Activated naive CD8-positive, alpha-beta T cell treated with anti-CD3 and anti-CD28 coated beads, Interleukin-2, amount 50 U/mL, for 16 hours (primary cell): ENCODE results near the gene LSAMP.

ENCODE experiments used
- DNase-seq: peaks from one replicate; pipeline ENCODE4 v3.0.0-alpha.2; 2020; ENCODE audit warnings: low read depth, low spot score

The LSAMP gene

DNA sequence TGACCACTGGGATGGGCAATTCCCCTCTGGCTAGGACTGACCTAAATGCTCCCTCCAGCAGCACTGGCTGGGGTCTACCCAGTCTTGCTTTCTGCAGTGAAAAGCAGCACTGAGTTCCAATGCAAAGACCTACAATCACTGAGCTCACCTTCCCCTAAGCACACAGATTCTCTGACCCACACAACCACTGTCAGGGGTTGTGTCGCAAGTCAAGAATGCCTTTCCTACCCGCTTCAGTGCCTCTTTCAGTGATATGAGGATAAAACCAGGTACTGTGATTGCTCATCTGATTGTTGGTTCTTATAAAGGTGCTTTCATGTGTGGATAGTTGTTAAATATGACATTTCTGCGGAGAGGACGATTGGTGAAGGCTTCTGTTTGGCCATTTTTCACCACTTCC lies 476.4 kb downstream of the LSAMP start:
- DNase-seq, result no peak

DNA sequence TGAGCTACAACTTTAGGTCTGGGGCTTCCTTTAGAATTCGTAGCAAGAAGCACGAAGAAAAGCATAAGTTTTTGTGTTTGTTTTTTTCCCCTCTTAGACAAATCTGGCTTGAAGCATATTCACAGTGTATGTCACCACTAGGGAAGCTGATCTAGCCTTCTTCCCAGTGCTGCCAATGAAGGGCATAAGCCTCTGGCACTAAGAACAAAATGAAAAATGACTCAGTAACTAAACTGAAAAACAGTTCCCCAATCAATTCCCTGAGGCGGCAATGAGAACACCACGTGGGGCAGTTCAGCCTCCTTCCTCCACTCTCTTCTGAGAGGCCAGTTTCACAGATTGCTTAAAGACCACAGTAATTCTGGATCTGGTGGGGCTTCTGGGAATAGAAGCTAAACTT lies 483.9 kb downstream of the LSAMP start:
- no peak for DNase-seq

DNA sequence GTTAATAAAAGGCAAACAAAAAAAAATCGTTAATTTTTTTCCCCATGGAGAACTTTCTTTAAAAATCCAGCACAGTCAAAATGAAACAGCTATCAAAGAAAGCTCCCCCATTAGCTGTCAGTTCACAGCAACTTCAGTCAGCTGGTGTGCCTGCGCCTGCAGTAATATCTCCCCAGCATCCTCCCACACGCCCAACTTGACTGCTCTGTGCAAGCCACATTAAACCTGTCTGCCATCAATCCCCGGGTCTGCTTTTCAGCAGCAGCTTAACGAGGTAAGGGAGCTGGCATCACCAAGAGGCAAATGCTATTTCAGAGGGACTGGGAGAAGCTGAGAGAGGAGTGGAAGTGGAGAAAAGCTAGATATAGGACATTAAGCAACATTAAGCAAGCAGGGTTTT lies 484.5 kb downstream of the LSAMP start:
- DNase-seq, result no peak

DNA sequence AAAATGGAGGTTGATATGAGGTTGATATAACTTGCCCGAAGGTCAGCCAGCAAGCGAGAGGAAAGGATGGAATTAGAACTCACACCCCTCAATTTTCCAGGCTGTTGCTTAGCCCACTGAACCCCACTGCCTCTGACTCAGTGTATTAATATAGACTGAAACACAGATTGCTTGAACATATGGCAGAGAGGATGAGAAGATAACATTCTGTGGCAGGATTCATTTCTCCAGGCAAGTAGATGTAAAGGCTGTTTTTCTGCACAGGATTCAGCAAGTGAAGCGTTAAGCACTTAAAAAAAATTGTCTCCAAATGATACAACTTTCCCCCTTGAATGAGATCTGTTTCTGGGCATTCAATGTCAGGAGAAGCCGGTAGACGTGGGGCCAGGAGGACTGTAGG lies 486.8 kb downstream of the LSAMP start:
- DNase-seq, result no peak

DNA sequence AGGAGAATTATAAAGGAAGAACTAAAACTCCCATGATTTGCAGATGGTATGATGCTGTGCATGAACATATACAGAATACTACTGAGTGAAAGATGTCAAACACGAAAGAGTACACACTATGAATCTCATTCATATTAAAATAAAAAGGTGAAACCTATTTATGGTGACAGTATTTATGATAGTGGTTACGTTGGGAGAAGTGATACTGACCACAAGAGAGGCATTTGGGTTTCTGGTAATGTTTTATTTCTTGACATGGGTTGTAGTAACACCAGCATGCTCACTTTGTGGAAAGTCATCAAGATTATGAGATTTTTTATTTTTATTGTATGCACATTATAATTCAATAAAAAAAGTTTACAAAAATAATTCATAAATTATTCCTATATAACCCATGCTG lies 498.0 kb downstream of the LSAMP start:
- DNase-seq, result no peak

DNA sequence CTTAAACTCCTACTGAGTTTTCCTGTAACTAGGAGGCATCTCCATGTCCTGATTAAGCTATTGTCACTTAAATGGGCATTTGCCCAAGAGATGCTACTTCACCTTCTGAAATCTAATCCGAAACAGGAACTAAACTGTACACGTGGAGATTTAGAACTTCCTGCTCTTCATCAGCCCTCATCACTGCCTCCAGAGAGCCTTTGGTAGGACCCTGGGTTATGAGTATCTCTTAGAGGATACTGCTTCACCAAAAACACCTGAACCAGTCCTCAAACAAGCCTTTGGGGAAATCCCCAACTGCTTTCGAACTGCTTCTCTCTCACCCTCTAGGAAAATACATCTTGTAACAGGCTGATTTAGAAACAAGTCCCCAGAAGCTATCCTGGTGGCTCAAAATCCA lies 501.7 kb downstream of the LSAMP start:
- DNase-seq, result no peak

DNA sequence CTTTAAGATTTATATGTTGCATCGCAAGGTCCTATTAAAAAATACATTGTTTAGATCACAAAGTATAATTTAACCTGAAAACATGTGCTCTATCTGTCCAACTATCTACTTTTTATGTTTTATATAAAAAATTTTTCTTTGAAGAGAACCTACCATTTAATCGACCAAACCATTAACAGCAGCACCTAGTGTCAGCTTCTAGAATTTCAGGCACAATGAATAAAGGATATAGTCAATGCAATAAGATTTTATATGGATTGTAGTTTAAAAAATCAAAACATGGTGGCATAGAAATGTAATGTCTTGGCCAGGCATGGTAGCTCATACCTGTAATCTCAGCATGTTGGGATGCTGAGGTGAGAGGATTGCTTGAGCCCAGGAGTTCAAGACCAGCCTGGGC lies 508.2 kb downstream of the LSAMP start:
- DNase-seq, result no peak

DNA sequence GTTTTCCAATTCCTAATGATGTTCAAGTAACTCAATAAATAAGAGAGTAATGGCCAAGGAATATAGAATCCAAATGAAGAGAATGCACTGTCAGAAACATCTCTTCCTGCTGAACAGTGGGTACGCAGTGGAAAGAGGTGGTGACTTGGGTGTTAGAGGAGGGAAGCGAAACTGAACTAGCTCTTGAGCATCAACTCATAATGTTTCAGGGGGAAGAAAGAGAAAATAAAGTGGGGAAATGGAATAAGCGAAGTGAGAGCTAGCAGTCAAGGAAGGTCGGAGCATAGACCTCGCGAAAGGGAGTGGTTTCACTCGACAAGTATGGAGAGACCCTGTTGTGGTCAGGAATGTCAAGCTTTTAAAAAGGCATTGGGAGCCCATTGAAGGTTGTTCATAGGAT lies 512.5 kb downstream of the LSAMP start:
- DNase-seq, result no peak

DNA sequence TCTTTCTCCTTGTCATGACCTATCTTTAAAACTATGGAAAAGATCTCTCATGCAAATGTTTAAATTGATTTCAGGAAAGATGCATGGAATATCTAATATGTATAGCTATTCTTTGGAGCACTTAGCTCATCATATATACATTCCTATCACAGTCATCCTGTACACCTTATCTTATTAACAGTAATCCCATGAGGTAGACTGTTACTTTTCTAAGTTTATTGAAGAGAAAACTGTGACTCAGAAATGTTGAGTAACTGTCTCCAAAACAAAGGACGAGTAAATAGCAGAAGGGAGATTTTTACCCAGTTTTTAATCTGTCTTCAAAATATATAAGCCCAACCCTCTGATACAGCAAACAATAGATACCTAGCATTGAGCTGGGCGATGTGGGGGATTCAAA lies 513.7 kb downstream of the LSAMP start:
- no peak for DNase-seq

DNA sequence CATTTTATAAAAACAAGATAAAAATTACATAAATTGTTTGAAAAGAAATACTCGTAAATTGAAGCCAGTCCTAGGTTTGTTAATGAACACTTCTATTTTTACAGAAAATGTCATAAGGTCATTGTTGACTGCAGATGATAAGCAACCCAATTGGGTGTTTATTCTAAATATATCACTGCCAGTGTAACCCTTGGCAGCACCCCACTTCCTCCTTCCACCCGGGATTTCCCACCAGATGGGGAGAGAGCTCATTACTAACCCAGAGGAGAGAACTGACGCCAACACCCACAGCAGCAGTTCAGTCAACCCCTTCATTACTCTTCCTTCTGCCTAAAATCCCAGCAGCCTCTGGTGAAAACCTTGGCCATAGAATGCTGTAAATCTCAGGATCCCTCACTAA lies 514.4 kb downstream of the LSAMP start:
- no peak for DNase-seq

DNA sequence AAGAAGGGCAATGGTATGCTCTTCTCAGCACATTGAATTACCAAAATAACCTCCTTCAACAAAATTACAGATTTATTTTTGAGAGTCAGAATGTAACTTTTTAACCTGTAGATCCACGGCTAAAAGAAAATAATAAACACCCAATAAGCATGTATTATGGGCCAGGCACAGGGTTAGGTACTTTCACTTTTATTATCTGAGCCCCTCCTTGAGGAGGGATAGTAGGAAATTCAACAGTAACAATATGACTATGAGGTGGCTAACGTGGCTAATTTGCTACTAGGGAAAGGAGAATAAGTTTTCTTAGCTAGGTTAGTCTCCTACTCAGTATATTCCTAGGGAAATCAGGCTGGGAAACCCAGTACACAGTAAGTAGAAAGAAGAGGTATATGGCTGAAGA lies 515.1 kb downstream of the LSAMP start:
- no peak for DNase-seq

DNA sequence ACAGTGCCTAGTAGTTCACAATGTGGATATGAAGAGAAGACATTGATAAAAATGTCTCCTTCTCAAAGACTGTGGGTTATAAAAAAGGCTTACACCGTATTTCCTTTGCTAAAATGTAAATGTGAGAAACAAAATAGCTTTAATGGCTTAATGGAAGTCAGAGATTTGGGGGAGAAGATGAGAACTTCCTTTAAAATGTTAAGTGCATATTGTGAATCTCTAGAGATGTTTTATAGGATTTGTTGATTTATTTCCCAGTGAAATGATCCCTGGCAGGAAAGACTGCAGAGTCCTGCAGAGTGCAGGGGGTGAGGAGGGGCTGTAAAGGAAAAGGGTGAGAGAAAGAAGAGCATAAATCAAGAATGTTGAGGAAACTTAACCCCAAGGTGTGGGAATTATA lies 516.9 kb downstream of the LSAMP start:
- DNase-seq, result no peak

DNA sequence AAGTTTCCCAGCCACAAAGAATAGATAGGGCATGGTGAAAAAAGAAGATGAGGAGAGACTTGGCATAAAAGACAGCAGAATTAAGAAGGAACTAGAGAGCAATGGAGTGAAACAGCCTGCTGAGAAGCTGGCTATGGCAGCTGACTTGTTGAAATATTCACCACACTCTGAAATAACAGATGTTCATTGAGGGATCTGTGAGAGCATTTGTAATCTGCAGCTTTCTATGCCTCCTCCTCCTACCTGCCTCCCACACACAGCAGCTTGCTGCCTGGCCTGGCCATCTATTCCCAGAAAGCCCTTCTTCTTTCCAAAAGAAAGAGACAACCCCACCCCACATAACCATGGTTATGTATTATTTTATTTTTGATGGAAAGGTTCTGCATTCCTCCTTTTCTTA lies 518.1 kb downstream of the LSAMP start:
- DNase-seq, result no peak

DNA sequence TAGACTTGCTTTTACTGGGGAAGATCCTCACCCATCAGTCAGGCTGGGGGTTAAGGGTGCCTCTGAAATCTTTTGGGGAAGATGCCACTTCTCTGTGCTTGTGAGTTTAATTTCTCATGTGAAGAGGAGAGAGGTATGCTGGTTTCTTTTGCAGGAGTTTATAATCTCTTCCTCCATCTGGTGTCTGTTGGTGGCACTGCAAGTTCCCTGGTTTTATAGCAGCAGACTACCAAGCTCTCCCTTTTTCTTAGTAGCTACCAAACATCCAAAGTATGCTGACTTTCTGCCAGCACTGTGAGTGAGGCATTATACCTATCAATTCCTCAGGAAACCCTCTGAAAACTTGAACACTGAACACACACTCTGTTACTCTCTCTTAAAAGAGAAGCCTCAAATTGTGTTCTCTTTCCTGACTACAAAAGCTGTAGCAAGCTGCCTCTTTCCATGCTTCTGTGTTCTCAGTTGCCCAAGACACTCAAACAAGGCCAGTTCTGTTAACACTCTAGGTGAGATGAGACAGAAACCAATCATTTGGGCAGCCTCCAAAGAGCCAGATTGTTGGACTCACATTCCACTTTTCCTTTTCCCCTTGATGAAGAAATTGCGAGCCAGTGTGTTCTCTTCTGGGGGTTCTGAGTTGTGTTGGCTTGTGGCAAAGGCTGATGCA lies 522.5 kb downstream of the LSAMP start:
- no peak for DNase-seq

DNA sequence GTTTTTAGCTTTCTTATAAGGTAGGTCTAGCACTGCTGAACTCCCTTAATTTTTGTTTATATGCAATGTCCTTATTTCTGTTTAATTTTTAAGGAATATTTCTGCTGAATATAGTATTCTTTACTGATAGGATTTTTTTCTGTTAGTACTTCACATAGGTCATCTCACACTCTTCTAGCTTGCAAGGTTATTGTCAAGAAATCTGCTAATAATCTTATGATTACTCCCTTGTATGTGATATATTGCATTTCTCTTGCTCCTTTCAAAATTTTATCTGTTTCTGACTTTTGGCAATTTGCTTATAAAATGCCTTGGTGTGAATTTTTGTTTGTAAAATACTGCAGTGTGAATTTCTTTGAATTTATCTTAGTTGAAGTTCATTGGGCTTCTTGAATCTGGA lies 523.6 kb downstream of the LSAMP start:
- no peak for DNase-seq

DNA sequence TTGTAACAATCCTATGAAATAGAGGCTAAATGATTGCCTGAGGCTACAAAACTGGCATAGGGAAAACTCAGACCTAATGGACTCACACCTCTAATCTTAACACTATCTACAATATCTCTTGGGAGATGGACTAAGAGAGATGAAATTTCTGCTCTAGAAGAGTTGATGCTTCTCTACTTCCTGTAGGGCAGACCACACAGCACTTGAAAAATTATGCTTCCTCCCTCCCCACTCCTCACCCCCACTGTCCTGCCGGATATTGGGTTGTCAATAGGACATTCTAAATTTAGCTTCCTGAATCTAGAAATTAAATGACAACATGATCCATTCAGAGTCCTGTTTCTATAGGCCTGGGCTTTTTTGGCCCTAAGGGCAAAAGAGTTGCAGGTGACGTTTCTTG lies 526.4 kb downstream of the LSAMP start:
- DNase-seq, result no peak

DNA sequence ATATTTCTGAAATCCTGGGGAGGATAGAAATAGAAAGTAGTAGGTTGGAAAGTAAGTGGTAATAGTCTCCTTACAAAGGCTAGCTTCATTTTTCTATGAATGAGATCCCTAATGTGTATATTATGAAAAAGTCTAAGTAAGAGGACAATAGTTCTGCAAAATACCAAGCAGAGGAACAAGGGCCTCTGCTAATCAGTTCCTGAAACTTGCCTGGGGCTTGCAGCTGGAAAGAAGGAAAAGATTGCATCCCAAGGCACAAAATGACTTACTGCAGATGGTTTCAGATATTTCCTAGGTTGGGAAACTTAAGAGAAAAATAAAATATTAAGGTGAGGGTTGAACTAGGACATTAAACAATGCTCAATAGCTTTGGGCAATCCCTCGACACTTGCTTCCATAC lies 528.4 kb downstream of the LSAMP start:
- DNase-seq, result no peak

DNA sequence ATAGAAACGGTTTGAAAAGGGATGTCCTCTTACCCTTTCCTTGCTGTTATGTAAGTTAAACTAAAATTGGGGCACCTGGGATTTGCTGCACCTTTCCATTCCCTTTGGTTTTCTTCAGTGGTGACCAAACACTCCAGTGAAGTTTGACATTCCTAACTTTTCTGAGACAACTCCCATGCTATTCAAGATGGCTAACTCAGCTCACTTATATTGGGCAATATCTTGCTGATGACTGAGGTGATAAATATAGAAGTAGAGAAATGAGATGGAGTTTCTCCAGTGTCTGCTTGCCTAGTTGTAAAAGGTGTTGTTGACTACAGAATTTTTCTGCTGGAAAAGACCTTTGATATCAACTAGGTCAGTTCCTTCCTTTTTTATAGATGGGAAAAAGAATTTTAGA lies 530.2 kb downstream of the LSAMP start:
- DNase-seq, result no peak

DNA sequence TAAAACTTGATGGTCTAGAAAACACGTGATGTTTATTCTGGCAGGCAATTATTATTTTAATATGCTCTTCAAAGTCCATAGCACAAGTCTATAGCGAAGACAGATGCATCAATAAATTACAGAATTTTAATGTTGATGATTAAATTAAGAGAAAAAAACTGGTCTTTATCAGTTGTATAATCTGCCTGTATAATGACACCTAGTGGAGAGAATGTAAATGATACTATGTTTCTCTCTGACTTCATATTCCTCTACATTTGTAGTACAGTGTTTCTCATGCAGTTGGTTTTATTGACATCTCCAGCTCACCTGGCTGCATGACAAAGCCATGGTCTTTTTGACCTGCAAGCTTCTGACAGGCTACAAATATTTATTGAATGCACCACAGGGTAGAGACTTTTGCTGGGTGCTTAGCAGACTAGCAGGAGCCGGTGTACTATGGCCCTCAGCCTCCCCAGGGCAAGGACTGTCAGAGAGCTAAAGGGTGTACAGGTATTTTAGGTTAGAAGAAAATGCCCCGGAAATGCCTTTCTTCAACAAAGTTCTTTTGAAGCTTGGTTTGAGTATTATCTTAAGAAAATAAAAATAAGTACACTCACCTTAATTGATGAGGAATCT lies 532.1 kb downstream of the LSAMP start:
- no peak for DNase-seq

DNA sequence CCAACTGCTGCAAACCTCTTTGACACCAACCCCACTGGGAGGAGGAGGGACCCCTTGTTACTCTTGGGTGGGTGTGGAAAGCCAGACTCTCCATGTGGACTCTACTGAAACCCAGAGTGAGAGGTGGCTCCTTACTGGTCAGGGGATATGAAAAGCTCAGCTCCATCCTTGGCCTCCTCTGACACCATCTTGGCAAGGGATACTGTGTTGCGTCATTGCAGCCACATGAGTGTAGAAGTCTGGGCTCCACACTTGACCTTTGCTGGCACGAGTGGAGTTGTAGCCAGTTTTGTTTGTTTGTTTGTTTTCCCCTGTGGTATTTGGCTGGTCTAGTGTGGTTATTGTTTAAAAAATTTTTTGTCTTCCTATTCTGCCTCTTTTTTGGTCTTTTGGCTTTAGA lies 532.9 kb downstream of the LSAMP start:
- DNase-seq, result no peak

DNA sequence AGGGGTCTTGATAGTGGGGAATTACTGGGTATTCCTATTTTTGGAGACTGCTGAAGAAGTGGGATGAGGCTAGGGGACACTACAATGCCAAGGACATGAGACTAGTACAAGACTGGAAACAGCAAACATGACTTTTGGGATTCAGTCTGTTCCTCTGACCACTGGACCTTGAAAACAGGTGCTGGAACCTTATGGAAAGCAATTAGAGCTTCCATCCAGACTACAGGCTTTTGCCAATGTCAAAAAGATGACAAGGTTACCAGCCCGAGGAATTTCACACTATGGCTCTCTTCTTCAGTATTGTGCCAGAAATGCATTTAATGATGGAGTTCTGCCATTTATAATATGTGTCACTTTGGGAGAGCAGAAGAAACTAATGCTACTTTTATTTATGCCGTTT lies 539.4 kb downstream of the LSAMP start:
- DNase-seq, result no peak

DNA sequence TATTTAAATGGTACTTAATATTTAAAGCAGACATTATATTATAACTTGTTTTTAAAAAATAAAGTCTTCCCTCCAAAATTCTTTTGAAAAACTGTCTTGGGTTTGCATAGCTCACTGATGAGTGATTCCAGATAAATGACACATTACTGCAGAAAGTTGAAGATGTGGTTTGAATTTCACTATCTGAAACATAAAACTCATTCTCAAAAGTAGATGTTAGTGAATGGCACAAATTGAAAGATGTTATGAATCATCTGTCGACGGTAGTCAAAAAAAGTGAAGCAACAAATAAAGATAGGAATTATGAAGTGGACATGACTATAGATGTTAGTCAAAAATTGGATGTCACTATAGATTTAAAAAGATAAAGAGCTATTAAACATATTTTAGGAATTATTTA lies 541.4 kb downstream of the LSAMP start:
- no peak for DNase-seq

DNA sequence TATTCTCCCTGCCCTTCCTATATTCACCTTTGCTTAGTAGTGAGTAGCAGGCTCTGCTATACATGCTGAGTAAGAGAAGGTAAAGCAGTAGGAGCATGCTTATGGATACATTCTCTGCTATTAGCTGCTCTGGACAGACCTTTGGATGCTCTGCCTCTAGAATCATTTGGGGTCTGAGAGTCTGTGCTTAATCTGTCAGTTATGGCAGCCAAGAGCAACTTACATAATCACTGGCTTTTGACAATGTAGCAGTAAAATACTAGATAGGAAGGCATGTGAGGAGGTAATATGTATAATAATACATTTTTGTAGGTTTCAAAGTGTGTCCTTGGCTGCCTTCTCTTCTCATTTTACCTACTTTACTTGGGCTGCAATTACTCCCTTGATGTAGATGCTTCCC lies 544.3 kb downstream of the LSAMP start:
- no peak for DNase-seq

DNA sequence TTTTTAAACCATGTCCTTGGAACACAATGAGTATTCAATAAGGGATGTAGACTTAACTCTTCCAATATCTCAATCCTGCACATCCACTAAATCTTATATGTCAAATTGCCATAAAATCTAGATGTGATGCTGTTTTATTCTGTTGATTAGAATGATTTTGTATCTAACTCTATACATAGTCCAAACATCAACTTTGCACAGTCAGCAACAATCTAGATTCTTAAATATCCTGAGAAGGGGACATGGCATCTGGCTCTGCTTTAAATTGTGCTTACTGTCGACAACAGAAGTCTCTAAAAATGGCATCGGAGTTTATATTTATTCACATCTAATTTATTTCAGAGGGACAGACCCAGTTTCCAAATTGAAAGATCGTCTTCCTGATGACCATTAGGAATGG lies 545.8 kb downstream of the LSAMP start:
- DNase-seq, result no peak
